Common myeloid progenitor, CD34-positive (primary cell): ENCODE data around the gene NPHP4.
"Not testable (repeated sequence)": the region's sequence is repeated elsewhere in the genome, so short reads cannot be mapped to it uniquely, and the experiment has no call there.

Source experiments
- CTCF ChIA-PET: fragments of 350-600 bp; sonication (Branson Sonifier 250); formaldehyde crosslinking; loops from one replicate; lab custom pipeline; 2021; ENCODE audit warnings: antibody characterized with exemption; lab: Charles Lee
- POLR2A ChIA-PET: fragments of 350-600 bp; sonication (Branson Sonifier 250); formaldehyde crosslinking; loops from one replicate; lab custom pipeline; 2021; ENCODE audit warnings: antibody characterized with exemption; lab: Charles Lee
- DNase-seq, 3 donors: peaks; one replicate each; pipeline versions ENCODE4 v3.0.0 to v3.0.0-alpha.2; 2013
- H3K27ac ChIP-seq, 2 experiments: 1 replicate in 1 of 2; 2 replicates in 1 of 2; pipeline ENCODE4 v1.7.0; 2013; ENCODE audit warnings: inconsistent platforms in 2 of 2, low read length in 2 of 2, mild to moderate bottlenecking in 2 of 2, low read depth in 1 of 2, moderate library complexity in 1 of 2; ENCODE audit not compliant: severe bottlenecking in 2 of 2, insufficient read depth in 1 of 2, poor library complexity in 1 of 2
- H3K27me3 ChIP-seq, 5 experiments: replicated peaks in 2 of 5; 1 replicate in 3 of 5; 2 replicates in 2 of 5; pipeline versions ENCODE4 v1.6.1 to v1.7.0; 2013; ENCODE audit warnings: low read length in 4 of 5, mild to moderate bottlenecking in 2 of 5, moderate library complexity in 2 of 5, inconsistent platforms in 1 of 5; ENCODE audit not compliant: insufficient read depth in 5 of 5, control insufficient read depth in 4 of 5
- H3K36me3 ChIP-seq, 4 experiments: 1 replicate in 2 of 4; 2 replicates in 2 of 4; pipeline versions ENCODE4 v1.6.1 to v1.7.0; 2013; ENCODE audit warnings: low read length in 3 of 4, control low read depth in 1 of 4, mild to moderate bottlenecking in 1 of 4; ENCODE audit not compliant: control insufficient read depth in 4 of 4, insufficient read depth in 4 of 4
- H3K4me1 ChIP-seq, 4 experiments: 1 replicate in 3 of 4; 2 replicates in 1 of 4; pipeline versions ENCODE4 v1.6.1 to v1.7.1; 2013; ENCODE audit warnings: low read length in 3 of 4, mild to moderate bottlenecking in 3 of 4, control low read depth in 1 of 4, inconsistent platforms in 1 of 4, moderate library complexity in 1 of 4; ENCODE audit not compliant: control insufficient read depth in 4 of 4, insufficient read depth in 4 of 4; ENCODE audit errors: control extremely low read depth in 1 of 4
- H3K4me3 ChIP-seq, 7 experiments: 1 replicate in 4 of 7; 2 replicates in 3 of 7; pipeline versions ENCODE4 v1.5.1 to v1.7.0; 2013; ENCODE audit warnings: mild to moderate bottlenecking in 7 of 7, low read length in 6 of 7, moderate library complexity in 6 of 7, inconsistent platforms in 2 of 7, low read depth in 2 of 7, control low read depth in 1 of 7; ENCODE audit not compliant: insufficient read depth in 4 of 7, control insufficient read depth in 1 of 7; ENCODE audit errors: extremely low read depth in 1 of 7
- H3K9me3 ChIP-seq, 5 experiments: 1 replicate in 4 of 5; 2 replicates in 1 of 5; pipeline versions ENCODE4 v1.6.1 to v1.7.1; 2013; ENCODE audit warnings: low read length in 4 of 5, mild to moderate bottlenecking in 2 of 5, inconsistent platforms in 1 of 5, low read depth in 1 of 5, moderate library complexity in 1 of 5; ENCODE audit not compliant: control insufficient read depth in 4 of 5, insufficient read depth in 2 of 5; ENCODE audit errors: control extremely low read depth in 1 of 5
- WGBS: methylation state at CpG from one replicate; pipeline ENCODE4 v1.1.5; 2013; ENCODE audit not compliant: insufficient coverage; 5-methylcytosine and 5-hydroxymethylcytosine counted together

NPHP4 gene

DNA sequence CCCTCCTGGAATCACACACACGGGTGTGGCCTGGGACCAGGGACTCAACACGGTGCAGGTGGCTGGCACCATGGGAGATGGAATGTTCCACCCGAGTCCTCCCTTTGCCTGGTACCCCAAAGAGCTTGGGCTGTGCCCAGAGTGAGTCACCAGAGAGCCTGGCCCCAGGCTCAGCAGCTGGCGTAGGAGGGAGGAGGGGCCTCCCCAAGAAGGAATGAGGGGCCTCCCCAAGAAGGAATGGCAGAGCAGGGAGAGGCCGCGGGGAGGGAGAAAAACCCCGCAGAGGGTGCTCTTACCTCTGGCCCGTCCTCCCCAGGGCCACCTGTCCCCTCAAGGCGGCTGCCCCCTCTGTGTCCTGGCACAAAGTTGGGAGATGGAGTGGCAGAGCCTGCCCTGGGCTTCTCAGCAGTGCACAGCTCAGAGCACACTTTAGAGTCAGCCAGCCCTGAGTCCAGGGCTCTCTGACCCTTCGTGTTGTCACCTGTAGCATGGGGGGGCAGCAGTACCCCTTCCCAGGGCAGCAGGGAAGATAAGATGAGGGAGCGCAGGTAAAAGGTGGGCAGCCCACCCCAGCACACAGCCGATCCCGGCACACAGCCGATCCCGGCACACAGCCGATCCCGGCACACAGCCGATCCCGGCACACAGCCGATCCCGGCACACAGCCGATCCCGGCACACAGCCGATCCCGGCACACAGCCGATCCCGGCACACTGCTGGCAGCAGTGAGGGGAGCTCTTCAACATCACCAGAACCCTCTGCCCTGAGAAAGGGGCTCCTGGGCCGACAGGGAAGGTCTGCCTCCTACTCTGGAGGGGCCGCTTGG is 33.3 kb upstream of the NPHP4 start:
- Histone ChIP-seq H3K9me3 (no peaks in the 10 kb centered on the region), H3K4me3 (peak overlapping the region in 4 of 7 experiments; percentile 42 to 90 (median 68)), H3K27ac (peak overlapping the region; percentile 93), H3K4me1 (peaks cover 8 to 56% (median 55%) of the 10 kb centered on the region in 4 experiments), H3K27me3 (no peaks in the 10 kb centered on the region), H3K36me3 (peaks cover 0 to 13% (median 5%) of the 10 kb centered on the region in 4 experiments)
- WGBS = 59% methylated on average over 19 of the region's 29 CpGs
- CTCF ChIA-PET = interaction anchor here (1.5 to 3.3 kb wide), 5 partner anchors 10 to 32 kb away, joined by 4 to 20 read pairs (median 6); partner anchors contain the start of gene NPHP4
- POLR2A ChIA-PET = interaction anchor here (0.8 to 1.6 kb wide), 4 partner anchors 12 to 88 kb away, joined by 3 to 6 read pairs (median 6); no protein-coding TSS in a partner anchor
- peak in 1 of 3 donors; percentile 50 for DNase-seq

DNA sequence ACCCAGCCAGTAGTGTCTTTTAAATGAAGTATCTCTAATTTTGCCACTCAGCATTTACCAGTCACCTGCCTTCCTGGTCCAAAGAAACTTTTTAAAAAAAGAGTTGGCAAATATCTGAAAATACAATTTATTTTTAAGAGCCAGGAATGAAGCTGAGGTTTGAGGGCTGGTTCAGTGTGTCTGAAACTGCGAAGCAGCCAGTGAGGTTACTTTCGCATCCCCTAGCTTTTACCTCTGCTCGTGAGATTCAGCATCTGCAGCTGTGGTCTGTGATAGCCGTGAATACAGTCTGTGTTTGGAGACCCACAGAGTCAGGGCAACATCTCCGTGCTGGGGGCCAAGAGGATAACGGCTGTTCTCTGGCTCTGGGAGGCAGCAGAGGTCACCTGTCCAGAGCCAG is 32.2 kb upstream of the NPHP4 start:
- Histone ChIP-seq H3K4me1 (peaks cover 4 to 45% (median 44%) of the 10 kb centered on the region in 4 experiments), H3K27me3 (no peaks in the 10 kb centered on the region), H3K36me3 (peaks cover 0 to 3% (median under 1%) of the 10 kb centered on the region in 4 experiments), H3K9me3 (no peaks in the 10 kb centered on the region), H3K4me3 (no peak overlapping the region), H3K27ac (no peak overlapping the region)
- POLR2A ChIA-PET = no interaction called here
- peak in 1 of 3 donors; percentile 15 for DNase-seq
- WGBS = 94% methylated on average over 6 of the region's 6 CpGs
- CTCF ChIA-PET = interaction anchor here (0.7 to 3.3 kb wide), 5 partner anchors 11 to 121 kb away, joined by 3 to 20 read pairs (median 6); partner anchors contain the start of gene NPHP4

DNA sequence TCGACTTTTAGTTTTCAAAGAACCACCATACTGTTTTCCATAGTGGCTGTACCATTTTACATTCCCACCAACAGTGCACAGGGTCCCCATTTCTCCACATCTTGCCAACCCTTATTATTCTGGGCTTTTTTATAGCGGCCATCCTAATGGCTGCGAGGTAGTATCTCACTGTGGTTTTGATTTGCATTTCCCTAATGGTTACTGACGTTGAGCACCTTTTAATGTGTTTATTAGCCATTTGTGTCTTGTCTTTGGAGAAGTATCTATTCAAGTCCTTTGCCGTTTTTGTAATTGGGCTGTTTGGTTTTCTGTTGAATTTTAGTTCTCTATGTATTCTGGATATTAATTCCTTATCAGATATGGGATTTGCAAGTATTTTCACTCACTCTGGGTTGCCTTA is 31.1 kb upstream of the NPHP4 start:
- POLR2A ChIA-PET = no interaction called here
- H3K4me1 ChIP-seq = peaks cover 4 to 35% (median 34%) of the 10 kb centered on the region in 4 experiments
- no peak for DNase-seq
- H3K4me3 ChIP-seq = no peak overlapping the region
- no peaks in the 10 kb centered on the region for H3K9me3 ChIP-seq
- no peaks in the 10 kb centered on the region for H3K27me3 ChIP-seq
- CTCF ChIA-PET = interaction anchor here (3.3 kb wide), 1 partner anchor 12 kb away, joined by 10 read pairs; no protein-coding TSS in a partner anchor
- H3K27ac ChIP-seq = no peak overlapping the region
- WGBS = 90% methylated on average over 2 of the region's 5 CpGs
- no peaks in the 10 kb centered on the region for H3K36me3 ChIP-seq

DNA sequence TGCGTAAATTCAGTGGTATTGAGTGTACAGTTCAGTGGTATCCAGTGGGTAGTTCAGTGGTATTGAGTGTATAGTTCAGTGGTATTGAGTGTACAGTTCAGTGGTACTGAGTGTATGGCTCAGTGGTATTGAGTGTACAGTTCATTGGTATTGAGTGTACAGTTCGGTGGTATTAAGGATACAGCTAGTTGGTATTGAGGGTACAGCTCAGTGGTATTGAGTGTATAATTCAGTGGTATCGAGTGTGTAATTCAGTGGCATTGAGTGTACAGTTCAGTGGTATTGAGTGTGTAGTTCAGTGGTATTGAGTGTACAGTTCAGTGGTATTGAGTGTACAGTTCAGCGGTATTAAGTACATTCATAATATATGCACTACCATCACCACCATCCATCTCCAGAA is 30.0 kb upstream of the NPHP4 start:
- Histone ChIP-seq H3K27ac (no peak overlapping the region), H3K36me3 (no peaks in the 10 kb centered on the region), H3K9me3 (no peaks in the 10 kb centered on the region), H3K4me3 (no peak overlapping the region), H3K27me3 (no peaks in the 10 kb centered on the region), H3K4me1 (peaks cover 0 to 23% (median 22%) of the 10 kb centered on the region in 4 experiments)
- no peak for DNase-seq
- ChIA-PET POLR2A (no interaction called here), CTCF (interaction anchor here (0.7 kb wide), 1 partner anchor 12 kb away, joined by 4 read pairs; no protein-coding TSS in a partner anchor)
- 69% methylated on average over 2 of the region's 4 CpGs for WGBS

DNA sequence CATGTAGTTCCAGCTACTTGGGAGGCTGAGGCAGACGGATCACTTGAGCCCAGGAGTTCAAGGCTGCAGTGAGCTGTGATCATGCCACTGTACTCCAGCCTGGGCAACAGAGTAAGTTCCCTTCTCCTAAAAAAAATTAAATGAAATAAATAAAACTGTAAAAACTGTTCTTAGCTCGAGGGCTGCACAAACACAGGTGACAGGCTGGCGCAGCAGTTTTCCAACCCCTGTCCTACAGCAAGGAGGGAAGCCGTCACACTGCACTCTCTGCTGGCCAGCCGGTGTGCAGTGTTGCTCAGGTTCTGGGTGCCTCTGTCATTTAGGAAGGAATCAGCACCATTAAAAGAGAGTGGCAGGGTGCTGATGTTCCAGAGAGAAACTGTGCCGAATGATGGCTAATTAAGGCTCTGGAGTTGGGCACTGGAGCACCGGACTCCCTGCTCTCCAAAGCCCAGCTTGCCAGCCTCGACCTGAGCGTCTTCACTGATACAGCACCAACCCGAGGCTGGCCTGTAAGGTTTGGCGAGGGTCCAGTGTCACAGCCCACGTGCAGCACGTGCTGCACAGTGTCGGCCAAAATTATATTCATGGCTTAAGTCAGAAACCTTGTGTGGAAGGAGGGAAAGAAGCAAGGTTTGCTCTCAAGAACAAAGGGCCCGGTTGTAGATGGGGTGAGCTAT is 27.1 kb upstream of the NPHP4 start:
- no peaks in the 10 kb centered on the region for H3K27me3 ChIP-seq
- CTCF ChIA-PET = no interaction called here

DNA sequence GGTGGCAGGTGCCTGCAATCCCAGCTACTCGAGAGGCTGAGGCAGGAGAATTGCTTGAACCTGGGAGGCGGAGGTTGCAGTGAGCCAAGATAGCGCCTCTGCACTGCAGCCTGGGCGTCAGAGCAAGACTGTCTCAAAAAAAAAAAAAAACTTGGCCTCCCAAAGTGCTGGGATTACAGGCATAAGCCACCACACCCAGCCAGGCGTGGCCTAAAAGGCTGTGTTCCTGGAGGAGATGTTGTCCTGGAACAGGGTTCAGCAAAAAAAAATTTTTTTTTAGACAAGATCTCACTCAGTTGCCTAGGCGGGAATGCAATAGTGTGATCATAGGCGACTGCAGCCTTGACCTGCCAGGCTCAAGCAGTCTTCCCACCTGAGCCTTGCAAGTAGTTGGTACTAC is 25.4 kb upstream of the NPHP4 start:
- not testable (repeated sequence) for H3K36me3 ChIP-seq, H3K4me3 ChIP-seq, H3K27me3 ChIP-seq, DNase-seq, H3K9me3 ChIP-seq, H3K4me1 ChIP-seq, H3K27ac ChIP-seq
- 98% methylated on average over 6 of the region's 7 CpGs for WGBS
- POLR2A ChIA-PET = interaction anchor here (1.2 kb wide), 1 partner anchor 16 kb away, joined by 3 read pairs; no protein-coding TSS in a partner anchor
- CTCF ChIA-PET = interaction anchor here (1.1 kb wide), 1 partner anchor 23 kb away, joined by 3 read pairs; no protein-coding TSS in a partner anchor

More for the DNA sequence above, 27.1 kb upstream of the NPHP4 start:
- H3K27ac ChIP-seq = no peak overlapping the region
- H3K4me1 ChIP-seq = peaks cover 0 to 5% (median 0%) of the 10 kb centered on the region in 4 experiments
- H3K4me3 ChIP-seq = no peak overlapping the region
- H3K36me3 ChIP-seq = peaks cover 0 to 3% (median 0%) of the 10 kb centered on the region in 4 experiments
- POLR2A ChIA-PET = interaction anchor here (0.6 to 1.2 kb wide), 2 partner anchors 8 to 18 kb away, joined by 3 to 4 read pairs; no protein-coding TSS in a partner anchor
- WGBS = 94% methylated on average over 15 of the region's 15 CpGs
- H3K9me3 ChIP-seq = no peaks in the 10 kb centered on the region
- no peak for DNase-seq
